OCI-LY7 (cell line): ENCODE results near the gene TNS3. TPM values are rescaled to one million over a fixed set of nuclear protein-coding genes. Genes with fewer than 3 reads are reported as not detected.

Source experiments
- BruUV-seq: library from RNA; stranded (reverse); fragments of 400-500 nt; replicated peaks from 2 replicates; lab custom pipeline; 2021; lab: Mats Ljungman, UMichigan
- CTCF ChIA-PET: fragments of 300-600 bp; sonication (Branson Sonifier 250); formaldehyde crosslinking; loops from one replicate; lab custom pipeline; 2022; ENCODE audit warnings: antibody characterized with exemption; ENCODE audit not compliant: unreplicated experiment; lab: Charles Lee
- POLR2A ChIA-PET: fragments of 300-600 bp; sonication (Branson Sonifier 250); formaldehyde crosslinking; loops from one replicate; lab custom pipeline; 2022; ENCODE audit warnings: antibody characterized with exemption; lab: Charles Lee
- DNase-seq: peaks from one replicate; pipeline ENCODE4 v3.0.0-alpha.2; 2015; ENCODE audit warnings: low spot score
- H2AFZ ChIP-seq: fragments of 200-600 bp; sonication (generic), shearing (Covaris generic); 2 replicates; pipeline ENCODE4 v1.6.1; 2014; ENCODE audit warnings: mild to moderate bottlenecking, antibody characterized with exemption, low read length, moderate library complexity
- H3K27ac ChIP-seq: fragments of 200-600 bp; sonication (generic); 2 replicates; pipeline ENCODE4 v1.5.1; 2014; ENCODE audit warnings: mixed run types, low read depth, mild to moderate bottlenecking, moderate library complexity, low read length, inconsistent platforms; ENCODE audit not compliant: poor library complexity, severe bottlenecking
- H3K36me3 ChIP-seq: fragments of 200-600 bp; sonication (generic); 2 replicates; pipeline ENCODE4 v1.6.1; 2014; ENCODE audit warnings: mild to moderate bottlenecking, antibody characterized with exemption, low read length, moderate library complexity, mixed read lengths; ENCODE audit not compliant: insufficient read depth
- H3K4me1 ChIP-seq: fragments of 200-600 bp; sonication (generic); 2 replicates; pipeline ENCODE4 v1.5.1; 2014; ENCODE audit warnings: mild to moderate bottlenecking, low read length; ENCODE audit not compliant: insufficient read depth, poor library complexity, severe bottlenecking
- H3K4me2 ChIP-seq: fragments of 200-600 bp; sonication (generic); 2 replicates; pipeline ENCODE4 v1.6.1; 2014; ENCODE audit warnings: mild to moderate bottlenecking, low read length
- H3K4me3 ChIP-seq: fragments of 200-600 bp; sonication (generic); 2 replicates; pipeline ENCODE4 v1.5.1; 2014; ENCODE audit warnings: mild to moderate bottlenecking, low read depth, low read length; ENCODE audit not compliant: poor library complexity, severe bottlenecking
- H3K79me2 ChIP-seq: fragments of 200-600 bp; sonication (generic); 2 replicates; pipeline ENCODE4 v1.6.1; 2016; ENCODE audit warnings: low read depth, mild to moderate bottlenecking, low read length, moderate library complexity, mixed read lengths; ENCODE audit not compliant: insufficient read depth
- H3K9me2 ChIP-seq: fragments of 200-600 bp; sonication (generic); 2 replicates; pipeline ENCODE4 v1.6.1; 2016; ENCODE audit warnings: mild to moderate bottlenecking, low read length, mixed read lengths; ENCODE audit not compliant: insufficient read depth
- H3K9me3 ChIP-seq: fragments of 200-600 bp; sonication (generic); 2 replicates; pipeline ENCODE4 v1.6.1; 2014; ENCODE audit warnings: mild to moderate bottlenecking, mixed run types, low read length, mixed read lengths
- H4K20me1 ChIP-seq: fragments of 200-600 bp; sonication (generic); 2 replicates; pipeline ENCODE4 v1.6.1; 2014; ENCODE audit warnings: mild to moderate bottlenecking, antibody characterized with exemption, low read length, moderate library complexity, mixed read lengths; ENCODE audit not compliant: insufficient read depth
- CTCF ChIP-seq: fragments of 200-600 bp; sonication (generic); conservative IDR thresholded peaks from 2 replicates; pipeline ENCODE4 v1.5.1; 2014; ENCODE audit warnings: mild to moderate bottlenecking, antibody characterized with exemption, low read length, moderate library complexity, mixed read lengths
- EZH2phosphoT487 ChIP-seq: fragments of 200-600 bp; sonication (generic); IDR thresholded peaks from 2 replicates; pipeline ENCODE4 v1.6.1; 2018; ENCODE audit warnings: low read depth, borderline replicate concordance, mild to moderate bottlenecking, mixed run types, antibody characterized with exemption, low read length, moderate library complexity, mixed read lengths
- intact Hi-C: fragments of 100-400 bp; cut with micrococcal nuclease; formaldehyde crosslinking; loops from one replicate; pipeline ENCODE4 v1.10.0; 2022; ENCODE audit not compliant: unreplicated experiment
- total RNA-seq, 2 experiments: library from RNA; depleted of rRNA in 1 of 2; stranded (reverse); fragments of >200 nt in 1 of 2; shearing (Covaris generic) in 1 of 2; gene quantifications; 2 replicates each; pipeline ENCODE4 v1.2.3, GENCODE V29; 2014 to 2022

The TNS3 gene
- total RNA-seq, 2 experiments from 2014 or later: 9.5 to 42.1 TPM

DNA sequence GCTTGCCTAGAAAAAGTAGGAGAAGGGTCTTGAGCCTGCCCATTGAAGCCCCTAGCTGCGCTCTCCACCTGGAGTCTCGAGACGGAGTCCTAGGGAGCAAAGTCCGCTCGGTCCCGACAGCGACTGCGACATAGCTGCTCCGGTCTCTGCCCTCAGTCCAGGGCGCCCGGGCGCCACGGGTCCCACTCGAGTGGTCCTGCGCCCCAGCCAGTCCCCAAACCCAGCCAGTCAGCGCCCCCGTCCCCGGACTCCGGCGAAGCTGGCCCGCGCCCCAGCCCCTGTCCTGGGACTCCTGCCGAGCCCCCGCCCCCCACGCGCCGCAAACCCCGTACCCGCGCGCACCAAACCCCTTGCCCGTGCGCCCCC is 490 bp downstream of the TNS3 start:
- peak overlapping the region; percentile 71 for H3K4me2 ChIP-seq
- DNase-seq: peak; percentile 40
- CTCF ChIA-PET: interaction anchor here (0.6 to 1.4 kb wide), 7 partner anchors 20 to 357 kb away, joined by 3 to 5 read pairs (median 3); no protein-coding TSS in a partner anchor
- peaks cover 6% of the 10 kb centered on the region; the same call in 1 of the 2 replicates for H3K36me3 ChIP-seq
- POLR2A ChIA-PET: interaction anchor here (0.6 to 1.4 kb wide), 13 partner anchors 8 to 682 kb away, joined by 3 to 4 read pairs (median 4); no protein-coding TSS in a partner anchor
- peaks cover 17% of the 10 kb centered on the region; the same call in 1 of the 2 replicates for H3K79me2 ChIP-seq
- peak overlapping the region; percentile 16 for H3K27ac ChIP-seq
- TF ChIP-seq EZH2phosphoT487 (no peak), CTCF (no peak)
- H4K20me1 ChIP-seq: no peaks in the 10 kb centered on the region
- no peaks in the 10 kb centered on the region for H3K9me2 ChIP-seq
- no peaks in the 10 kb centered on the region; the same call in 1 of the 2 replicates for H3K9me3 ChIP-seq
- H3K4me3 ChIP-seq: peak overlapping the region; percentile 87
- intact Hi-C loops: loop anchor here (2.0 to 5.0 kb wide), 7 partner anchors 89 to 429 kb away; no protein-coding TSS in a partner anchor
- peak overlapping the region; percentile 67; the same call in 1 of the 2 replicates for H2AFZ ChIP-seq
- peaks cover 61% of the 10 kb centered on the region for H3K4me1 ChIP-seq
- no TSS peak for BruUV-seq

DNA sequence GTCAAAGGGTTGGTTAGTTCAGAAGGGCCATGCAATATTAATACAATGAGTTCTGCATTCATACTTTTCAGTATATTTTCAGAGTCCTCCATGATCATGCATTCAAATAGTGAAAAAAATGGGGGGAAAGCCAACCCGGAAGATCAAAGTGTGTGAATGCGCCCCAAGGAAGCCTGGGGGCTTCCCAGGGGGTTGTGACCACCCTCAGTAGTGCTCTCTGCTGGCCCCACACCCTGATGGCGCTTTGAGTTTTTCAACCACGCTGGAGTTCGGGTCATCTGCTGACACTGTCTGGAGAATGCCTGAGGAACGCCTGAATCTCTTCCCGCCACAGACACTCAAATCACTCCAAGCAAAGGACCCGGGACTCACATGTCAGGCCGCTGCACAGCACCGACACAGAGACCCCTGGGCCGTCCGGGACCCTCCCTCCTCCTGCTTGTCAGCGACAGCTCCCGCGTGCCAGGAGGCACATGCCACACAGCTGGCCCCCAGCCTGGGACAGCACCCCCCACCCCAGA is 1.0 kb downstream of the TNS3 start:
- H3K4me1 ChIP-seq: peaks cover 66% of the 10 kb centered on the region
- intact Hi-C loops: loop anchor here (2.0 to 5.0 kb wide), 7 partner anchors 90 to 429 kb away; no protein-coding TSS in a partner anchor
- no peaks in the 10 kb centered on the region for H4K20me1 ChIP-seq
- TF ChIP-seq CTCF (peak; percentile 68), EZH2phosphoT487 (no peak)
- BruUV-seq: no TSS peak
- peak overlapping the region; percentile 71 for H3K4me2 ChIP-seq
- no peaks in the 10 kb centered on the region; the same call in 1 of the 2 replicates for H3K9me3 ChIP-seq
- H3K36me3 ChIP-seq: peaks cover 6% of the 10 kb centered on the region; the same call in 1 of the 2 replicates
- H3K27ac ChIP-seq: no peak overlapping the region
- peak overlapping the region; percentile 87 for H3K4me3 ChIP-seq
- ChIA-PET CTCF (interaction anchor here (0.6 to 1.4 kb wide), 5 partner anchors 21 to 357 kb away, joined by 3 to 5 read pairs (median 3); no protein-coding TSS in a partner anchor), POLR2A (interaction anchor here (0.6 to 1.4 kb wide), 13 partner anchors 9 to 224 kb away, joined by 3 to 4 read pairs (median 4); no protein-coding TSS in a partner anchor)
- no peaks in the 10 kb centered on the region for H3K9me2 ChIP-seq
- H2AFZ ChIP-seq: no peak overlapping the region; the same call in 1 of the 2 replicates
- peaks cover 20% of the 10 kb centered on the region; the same call in 1 of the 2 replicates for H3K79me2 ChIP-seq
- DNase-seq: peak; percentile 54
